ENCODE results near the gene MFGE8. TPM values are rescaled to one million over a fixed set of nuclear protein-coding genes. Genes with fewer than 3 reads are reported as not detected.

MFGE8 gene
- polyA plus RNA-seq, 1 donor (not counting 4 experiments of a cell fraction or from before 2014, with no cell fraction given): 55.3 TPM

GRCh38 chr15:88872106-88872505, 41.1 kb downstream of the MFGE8 start:
- no peaks in the 10 kb centered on the region for H3K4me1 ChIP-seq (ENCODE audit: control insufficient read depth, extremely low read depth, insufficient read depth, low read length)
- H3K27me3 ChIP-seq (ENCODE audit: control insufficient read depth, extremely low read depth, insufficient read depth, low read length): peaks cover 3% of the 10 kb centered on the region
- no peaks in the 10 kb centered on the region for H3K36me3 ChIP-seq (ENCODE audit: control insufficient read depth in 2 of 2, extremely low read depth in 1 of 2, insufficient read depth in 2 of 2, low read length in 2 of 2)
- no peak overlapping the region for H3K4me2 ChIP-seq (ENCODE audit: control insufficient read depth, extremely low read depth, insufficient read depth, low read depth, low read length)
- dilution Hi-C loops (cut with MboI; ENCODE audit: extremely low pct_ligation_motif_present, low sequenced_read_pairs): no loop called here
- H2AFZ ChIP-seq (ENCODE audit: control insufficient read depth, low read length): no peak overlapping the region
- FAIRE-seq (no peak), DNase-seq (ENCODE audit: low read depth, low spot score) (no peak)
- H3K9me1 ChIP-seq (ENCODE audit: control insufficient read depth, extremely low read depth, insufficient read depth, low read length): no peaks in the 10 kb centered on the region
- TF ChIP-seq CTCF (optimal IDR thresholded peaks at IDR 0.05 in 1 of 3, IDR thresholded peaks at IDR 0.05 in 1 of 3, conservative IDR thresholded peaks at IDR 0.05 in 1 of 3; ENCODE audit: extremely low read depth in 1 of 3, insufficient read depth in 2 of 3, low read length in 3 of 3) (no peak), EZH2 (IDR thresholded peaks at IDR 0.05; ENCODE audit: low read length) (no peak)
- H3K79me2 ChIP-seq (ENCODE audit: control insufficient read depth, insufficient read depth, low read length): no peaks in the 10 kb centered on the region
- H3K27ac ChIP-seq (ENCODE audit: control insufficient read depth, insufficient read depth, low read length): no peak overlapping the region
- peaks cover 2% of the 10 kb centered on the region for H3K9me3 ChIP-seq (ENCODE audit: control insufficient read depth, low read depth, low read length)
- H3K9ac ChIP-seq (ENCODE audit: control insufficient read depth, extremely low read depth, insufficient read depth, low read length): no peak overlapping the region
- H4K20me1 ChIP-seq (ENCODE audit: control insufficient read depth, extremely low read depth, insufficient read depth, low read length): no peaks in the 10 kb centered on the region
- H3K4me3 ChIP-seq (ENCODE audit: control insufficient read depth in 2 of 3, extremely low read depth in 1 of 3, insufficient read depth in 2 of 3, low read depth in 1 of 3, low read length in 3 of 3): no peak overlapping the region

GRCh38 chr15:88871313-88871712, 41.9 kb downstream of the MFGE8 start:
- H3K4me2 ChIP-seq (ENCODE audit: control insufficient read depth, extremely low read depth, insufficient read depth, low read depth, low read length): no peak overlapping the region
- no peak overlapping the region for H3K9ac ChIP-seq (ENCODE audit: control insufficient read depth, extremely low read depth, insufficient read depth, low read length)
- no peaks in the 10 kb centered on the region for H3K36me3 ChIP-seq (ENCODE audit: control insufficient read depth in 2 of 2, extremely low read depth in 1 of 2, insufficient read depth in 2 of 2, low read length in 2 of 2)
- H3K4me1 ChIP-seq (ENCODE audit: control insufficient read depth, extremely low read depth, insufficient read depth, low read length): no peaks in the 10 kb centered on the region
- H3K9me3 ChIP-seq (ENCODE audit: control insufficient read depth, low read depth, low read length): peaks cover 2% of the 10 kb centered on the region
- no peak for DNase-seq (ENCODE audit: low read depth, low spot score)
- FAIRE-seq: no peak
- no peaks in the 10 kb centered on the region for H3K79me2 ChIP-seq (ENCODE audit: control insufficient read depth, insufficient read depth, low read length)
- H3K27ac ChIP-seq (ENCODE audit: control insufficient read depth, insufficient read depth, low read length): no peak overlapping the region
- H3K9me1 ChIP-seq (ENCODE audit: control insufficient read depth, extremely low read depth, insufficient read depth, low read length): no peaks in the 10 kb centered on the region
- peaks cover 3% of the 10 kb centered on the region for H3K27me3 ChIP-seq (ENCODE audit: control insufficient read depth, extremely low read depth, insufficient read depth, low read length)
- dilution Hi-C loops (cut with MboI; ENCODE audit: extremely low pct_ligation_motif_present, low sequenced_read_pairs): no loop called here
- TF ChIP-seq CTCF (optimal IDR thresholded peaks at IDR 0.05 in 1 of 3, IDR thresholded peaks at IDR 0.05 in 1 of 3, conservative IDR thresholded peaks at IDR 0.05 in 1 of 3; ENCODE audit: extremely low read depth in 1 of 3, insufficient read depth in 2 of 3, low read length in 3 of 3) (no peak), EZH2 (IDR thresholded peaks at IDR 0.05; ENCODE audit: low read length) (no peak)
- H2AFZ ChIP-seq (ENCODE audit: control insufficient read depth, low read length): no peak overlapping the region
- no peak overlapping the region for H3K4me3 ChIP-seq (ENCODE audit: control insufficient read depth in 2 of 3, extremely low read depth in 1 of 3, insufficient read depth in 2 of 3, low read depth in 1 of 3, low read length in 3 of 3)
- no peaks in the 10 kb centered on the region for H4K20me1 ChIP-seq (ENCODE audit: control insufficient read depth, extremely low read depth, insufficient read depth, low read length)
